ENCODE data around the gene PMAIP1. TPM values are rescaled to one million over a fixed set of nuclear protein-coding genes. Genes with fewer than 3 reads are reported as not detected.

The PMAIP1 gene
- total RNA-seq, 1 experiment from 2014 or later, result 131 TPM

DNA sequence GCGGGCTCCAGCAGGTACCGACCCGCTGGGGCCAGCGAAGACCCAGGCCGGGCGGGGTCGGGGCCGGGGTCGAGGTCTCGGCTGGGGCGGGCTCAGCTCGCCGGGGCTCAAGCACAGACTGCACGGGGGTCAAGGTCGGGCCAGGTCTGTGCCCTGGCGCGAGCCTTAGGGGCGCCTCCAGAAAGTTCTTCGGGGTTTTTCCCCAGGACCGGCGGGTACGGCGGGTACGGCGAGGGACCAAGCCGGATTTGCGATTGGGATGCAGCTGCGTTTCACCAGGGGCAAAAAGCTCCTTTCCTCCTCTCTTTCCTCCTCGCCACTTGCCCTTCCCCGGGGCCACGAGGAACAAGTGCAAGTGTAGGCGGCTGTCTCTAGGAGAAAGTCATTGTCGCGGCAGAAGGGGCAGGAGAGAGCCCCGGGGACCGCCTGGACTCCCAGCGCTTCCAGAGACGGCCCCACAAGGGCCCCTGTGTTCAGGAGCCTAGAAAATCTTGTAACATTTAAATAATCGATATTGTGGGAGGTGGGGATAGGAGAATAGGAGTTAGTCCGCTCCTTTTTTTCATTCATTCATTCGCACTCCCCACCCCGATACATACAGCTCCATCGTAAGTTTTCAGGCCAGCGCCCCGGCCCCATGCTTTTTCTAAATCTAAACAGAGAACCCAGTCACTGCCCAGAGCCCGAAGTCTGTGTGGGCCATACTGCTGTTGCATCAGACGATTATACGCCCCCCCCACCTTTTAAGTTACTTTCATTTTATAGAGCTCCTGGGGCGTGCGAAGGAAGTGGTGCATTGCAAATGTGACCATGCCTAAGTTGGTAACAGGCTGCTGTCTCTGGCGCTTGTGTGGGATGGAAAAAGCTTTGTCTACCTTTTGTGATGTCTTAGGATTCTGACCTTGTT lies 679 bp downstream of the PMAIP1 start:
- DNase-seq, result peak; percentile 66
- Histone ChIP-seq H3K36me3 (replicated peaks; ENCODE audit: control insufficient read depth, insufficient read depth, low read length) (peaks cover 17% of the 10 kb centered on the region), H3K27me3 (ENCODE audit: control insufficient read depth, insufficient read depth, low read length) (no peaks in the 10 kb centered on the region), H3K4me3 (ENCODE audit: insufficient read depth, low read depth, low read length) (peak overlapping the region; percentile 86)

DNA sequence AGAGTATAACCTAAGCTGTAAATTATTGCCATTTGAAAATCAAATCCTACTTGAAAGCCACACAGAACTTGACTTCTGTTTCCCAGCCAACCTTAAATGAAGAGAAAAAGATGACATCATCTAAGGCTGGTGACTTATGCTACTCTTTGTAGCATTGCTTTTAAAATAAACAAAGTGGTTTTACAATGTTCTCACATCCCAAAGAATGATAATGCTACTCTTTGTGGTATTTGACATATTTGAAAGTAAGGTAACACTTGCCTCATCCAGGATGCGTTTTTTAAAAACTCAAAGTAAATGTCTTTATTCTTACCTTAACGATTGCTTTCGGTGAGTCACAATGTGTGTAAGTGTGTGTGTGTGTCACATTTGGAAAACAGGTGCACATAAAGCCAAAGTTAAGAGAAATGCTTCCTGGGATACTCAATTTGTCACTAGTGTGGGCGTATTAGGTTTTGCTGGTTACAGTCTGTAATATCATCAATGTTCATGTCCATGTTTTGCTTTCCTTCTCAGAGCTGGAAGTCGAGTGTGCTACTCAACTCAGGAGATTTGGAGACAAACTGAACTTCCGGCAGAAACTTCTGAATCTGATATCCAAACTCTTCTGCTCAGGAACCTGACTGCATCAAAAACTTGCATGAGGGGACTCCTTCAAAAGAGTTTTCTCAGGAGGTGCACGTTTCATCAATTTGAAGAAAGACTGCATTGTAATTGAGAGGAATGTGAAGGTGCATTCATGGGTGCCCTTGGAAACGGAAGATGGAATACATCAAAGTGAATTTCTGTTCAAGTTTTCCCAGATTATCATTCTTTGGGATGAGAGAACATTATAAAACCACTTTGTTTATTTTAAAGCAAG lies 2.6 kb downstream of the PMAIP1 start:
- no peak for DNase-seq
- peak overlapping the region; percentile 86 for H3K4me3 ChIP-seq (ENCODE audit: insufficient read depth, low read depth, low read length)
- no peaks in the 10 kb centered on the region for H3K27me3 ChIP-seq (ENCODE audit: control insufficient read depth, insufficient read depth, low read length)

DNA sequence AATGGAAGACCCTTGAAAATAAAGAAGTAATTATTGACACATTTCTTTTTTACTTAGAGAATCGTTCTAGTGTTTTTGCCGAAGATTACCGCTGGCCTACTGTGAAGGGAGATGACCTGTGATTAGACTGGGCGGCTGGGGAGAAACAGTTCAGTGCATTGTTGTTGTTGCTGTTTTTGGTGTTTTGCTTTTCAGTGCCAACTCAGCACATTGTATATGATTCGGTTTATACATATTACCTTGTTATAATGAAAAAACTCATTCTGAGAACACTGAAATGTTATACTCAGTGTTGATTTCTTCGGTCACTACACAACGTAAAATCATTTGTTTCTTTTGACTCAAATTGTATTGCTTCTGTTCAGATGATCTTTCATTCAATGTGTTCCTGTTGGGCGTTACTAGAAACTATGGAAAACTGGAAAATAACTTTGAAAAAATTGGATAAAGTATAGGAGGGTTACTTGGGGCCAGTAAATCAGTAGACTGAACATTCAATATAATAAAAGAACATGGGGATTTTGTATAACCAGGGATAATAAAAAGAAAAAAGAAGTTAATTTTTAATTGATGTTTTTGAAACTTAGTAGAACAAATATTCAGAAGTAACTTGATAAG lies 3.3 kb downstream of the PMAIP1 start:
- no peaks in the 10 kb centered on the region for H3K27me3 ChIP-seq (ENCODE audit: control insufficient read depth, insufficient read depth, low read length)
- peaks cover 17% of the 10 kb centered on the region for H3K36me3 ChIP-seq (replicated peaks; ENCODE audit: control insufficient read depth, insufficient read depth, low read length)
- DNase-seq, result no peak
- peak overlapping the region; percentile 86 for H3K4me3 ChIP-seq (ENCODE audit: insufficient read depth, low read depth, low read length)

More for the DNA sequence above, 2.6 kb downstream of the PMAIP1 start:
- H3K36me3 ChIP-seq (replicated peaks; ENCODE audit: control insufficient read depth, insufficient read depth, low read length), result peaks cover 17% of the 10 kb centered on the region

DNA sequence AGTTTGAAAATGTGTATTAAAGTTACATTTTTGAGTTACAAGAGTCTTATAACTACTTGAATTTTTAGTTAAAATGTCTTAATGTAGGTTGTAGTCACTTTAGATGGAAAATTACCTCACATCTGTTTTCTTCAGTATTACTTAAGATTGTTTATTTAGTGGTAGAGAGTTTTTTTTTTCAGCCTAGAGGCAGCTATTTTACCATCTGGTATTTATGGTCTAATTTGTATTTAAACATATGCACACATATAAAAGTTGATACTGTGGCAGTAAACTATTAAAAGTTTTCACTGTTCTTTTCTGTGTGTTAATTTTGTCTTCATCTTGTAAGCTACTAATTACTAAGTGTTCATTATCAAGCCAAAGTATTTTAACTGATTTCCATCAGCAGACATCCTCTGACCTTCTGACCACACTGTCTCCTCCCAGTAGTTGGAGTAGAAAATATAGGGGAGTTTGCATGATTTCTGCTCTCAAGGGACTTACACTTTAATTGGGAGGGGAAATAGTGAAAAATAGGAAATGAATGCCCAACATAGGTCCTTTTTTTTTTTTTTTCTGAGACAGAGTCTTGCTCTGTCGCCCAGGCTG lies 4.3 kb downstream of the PMAIP1 start:
- no peak for DNase-seq
- Histone ChIP-seq H3K36me3 (replicated peaks; ENCODE audit: control insufficient read depth, insufficient read depth, low read length) (peaks cover 17% of the 10 kb centered on the region), H3K27me3 (ENCODE audit: control insufficient read depth, insufficient read depth, low read length) (no peaks in the 10 kb centered on the region), H3K4me3 (ENCODE audit: insufficient read depth, low read depth, low read length) (no peak overlapping the region)

DNA sequence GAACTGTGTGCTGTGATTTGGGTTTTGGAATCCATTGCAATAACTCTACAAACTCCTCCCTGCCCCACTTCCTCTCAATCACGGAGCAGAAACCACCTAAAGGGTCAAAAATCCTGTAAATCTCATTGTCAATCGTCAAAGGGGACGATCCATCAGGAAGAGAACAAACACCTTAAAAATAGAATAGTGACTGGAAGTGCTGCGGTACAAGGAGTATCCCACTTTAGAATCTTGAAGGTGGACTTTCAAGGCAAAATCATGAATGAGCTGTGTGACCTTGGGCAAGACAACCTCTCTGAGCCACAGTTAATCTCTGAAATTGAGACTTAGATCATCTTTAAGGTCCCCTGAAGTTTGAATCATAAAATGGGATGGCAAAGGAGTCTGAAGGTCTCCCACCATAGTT lies 5.9 kb downstream of the PMAIP1 start:
- no peak overlapping the region for H3K4me3 ChIP-seq (ENCODE audit: insufficient read depth, low read depth, low read length)
- H3K36me3 ChIP-seq (replicated peaks; ENCODE audit: control insufficient read depth, insufficient read depth, low read length), result peaks cover 17% of the 10 kb centered on the region
- DNase-seq, result no peak
- no peaks in the 10 kb centered on the region for H3K27me3 ChIP-seq (ENCODE audit: control insufficient read depth, insufficient read depth, low read length)

DNA sequence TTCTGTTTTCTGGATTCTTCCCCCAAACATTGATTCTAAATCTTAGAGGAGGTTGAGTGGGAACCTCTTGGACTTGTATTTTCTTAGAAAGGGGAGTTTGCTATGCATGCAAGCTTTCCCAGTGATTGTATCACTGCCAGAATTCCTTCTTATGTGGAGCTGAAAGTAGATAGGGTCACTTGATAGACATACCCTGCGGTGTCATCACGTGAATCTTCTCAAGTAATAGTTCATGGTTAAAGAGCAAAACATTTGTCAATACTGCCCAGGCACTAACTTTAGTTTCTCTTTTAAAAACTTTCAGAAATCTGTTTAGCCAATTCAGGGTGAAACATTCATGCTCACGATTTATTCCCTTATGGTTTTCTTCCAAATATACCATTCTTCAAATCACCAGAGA lies 6.4 kb downstream of the PMAIP1 start:
- DNase-seq, result no peak
- H3K36me3 ChIP-seq (replicated peaks; ENCODE audit: control insufficient read depth, insufficient read depth, low read length), result peaks cover 17% of the 10 kb centered on the region
- H3K27me3 ChIP-seq (ENCODE audit: control insufficient read depth, insufficient read depth, low read length), result no peaks in the 10 kb centered on the region
- H3K4me3 ChIP-seq (ENCODE audit: insufficient read depth, low read depth, low read length), result no peak overlapping the region

DNA sequence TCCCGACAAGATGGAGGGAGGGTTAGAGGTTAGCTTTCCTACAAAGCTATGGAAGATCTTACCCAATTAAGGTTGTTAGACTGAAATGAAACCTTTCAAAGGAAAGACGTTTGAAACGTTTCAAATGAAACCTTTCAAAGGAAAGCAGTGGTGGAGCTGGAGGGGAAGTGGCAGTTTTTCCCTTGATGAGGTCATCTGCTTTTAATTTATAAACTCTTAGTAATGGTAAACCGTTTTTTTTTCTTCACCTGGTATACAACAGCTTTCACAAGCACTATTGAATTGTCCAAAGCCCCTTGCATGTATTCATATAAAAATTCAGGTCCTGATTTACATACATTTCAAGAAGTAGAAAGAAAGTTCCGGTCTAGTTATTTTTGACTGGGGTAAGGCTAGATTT lies 7.4 kb downstream of the PMAIP1 start:
- H3K27me3 ChIP-seq (ENCODE audit: control insufficient read depth, insufficient read depth, low read length), result no peaks in the 10 kb centered on the region
- DNase-seq, result no peak
- no peak overlapping the region for H3K4me3 ChIP-seq (ENCODE audit: insufficient read depth, low read depth, low read length)
- H3K36me3 ChIP-seq (replicated peaks; ENCODE audit: control insufficient read depth, insufficient read depth, low read length), result peaks cover 15% of the 10 kb centered on the region

DNA sequence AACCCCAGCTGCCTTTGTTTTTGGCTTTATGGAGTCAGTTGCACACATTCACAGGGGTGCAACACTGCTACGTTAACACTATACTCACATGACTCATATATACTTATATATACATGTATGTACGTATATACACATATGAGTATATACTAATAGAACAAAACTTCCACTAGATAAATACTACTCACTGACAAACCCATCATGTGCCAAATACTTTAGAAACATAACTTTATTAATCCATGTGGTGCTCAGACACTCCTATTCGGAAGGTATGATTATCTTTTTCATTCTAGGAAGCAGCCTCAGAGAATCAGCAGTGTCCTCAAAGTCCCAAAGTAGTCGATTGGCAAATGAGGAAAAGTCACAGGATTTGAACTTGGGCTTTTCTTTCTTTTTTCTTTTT lies 7.9 kb downstream of the PMAIP1 start:
- Histone ChIP-seq H3K27me3 (ENCODE audit: control insufficient read depth, insufficient read depth, low read length) (no peaks in the 10 kb centered on the region), H3K36me3 (replicated peaks; ENCODE audit: control insufficient read depth, insufficient read depth, low read length) (peaks cover 11% of the 10 kb centered on the region), H3K4me3 (ENCODE audit: insufficient read depth, low read depth, low read length) (no peak overlapping the region)
- DNase-seq, result no peak

DNA sequence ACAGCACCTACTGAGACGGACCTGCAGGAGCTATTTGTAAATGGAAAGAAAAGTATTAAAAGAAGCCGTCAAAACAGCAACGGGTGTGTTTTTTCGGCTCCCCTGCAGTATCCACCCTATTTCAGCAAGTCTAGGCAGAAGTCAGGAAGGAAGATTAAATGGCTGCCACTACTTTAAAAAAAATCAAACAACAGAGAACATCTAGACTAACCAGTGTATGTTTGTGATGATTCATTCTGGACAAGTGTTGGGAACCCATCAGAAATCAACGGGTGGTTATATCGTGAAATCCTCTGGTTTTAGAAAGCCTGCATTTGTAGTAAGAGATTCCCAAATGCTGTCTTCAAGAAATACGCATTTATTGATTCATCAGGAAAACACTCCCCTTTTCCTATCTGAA lies 9.0 kb downstream of the PMAIP1 start:
- peaks cover 1% of the 10 kb centered on the region; the same call in 1 of the 2 replicates for H3K36me3 ChIP-seq (replicated peaks; ENCODE audit: control insufficient read depth, insufficient read depth, low read length)
- no peaks in the 10 kb centered on the region for H3K27me3 ChIP-seq (ENCODE audit: control insufficient read depth, insufficient read depth, low read length)
- H3K4me3 ChIP-seq (ENCODE audit: insufficient read depth, low read depth, low read length), result no peak overlapping the region
- DNase-seq, result no peak

DNA sequence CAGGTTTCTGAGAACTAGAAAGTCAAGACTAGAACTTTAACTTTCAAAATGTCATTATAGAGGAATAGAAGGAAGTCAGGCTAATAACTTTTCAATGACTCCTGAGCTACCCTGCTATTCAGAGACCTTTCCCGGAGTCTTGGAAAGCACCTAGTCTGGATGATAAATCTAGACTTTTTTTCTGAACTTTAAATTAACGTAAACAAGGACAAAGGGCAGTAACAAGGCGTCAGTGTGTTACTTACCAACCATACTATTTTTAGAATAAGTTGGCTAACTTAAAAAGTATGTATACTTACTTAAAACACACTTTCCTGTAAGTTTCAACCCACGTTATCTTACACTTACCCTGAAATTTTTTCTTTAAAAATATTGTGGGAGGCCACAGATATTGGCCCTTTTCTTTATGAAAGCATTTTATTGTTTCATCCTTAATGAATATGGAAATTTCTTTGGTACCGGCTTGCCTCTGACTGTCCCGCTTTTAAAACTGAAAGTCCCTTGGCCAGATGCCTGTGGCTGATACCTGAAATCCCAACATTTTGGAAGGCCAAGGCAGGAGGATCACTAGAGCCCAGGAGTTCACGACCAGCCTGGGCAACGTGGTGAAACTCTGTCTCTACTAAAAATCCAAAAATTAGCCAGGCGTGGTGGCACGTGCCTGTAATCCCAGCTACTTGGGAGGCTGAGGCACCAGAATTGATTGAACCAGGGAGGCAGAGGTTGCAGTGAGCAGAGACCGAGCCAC lies 9.7 kb downstream of the PMAIP1 start:
- Histone ChIP-seq H3K27me3 (ENCODE audit: control insufficient read depth, insufficient read depth, low read length) (no peaks in the 10 kb centered on the region), H3K4me3 (ENCODE audit: insufficient read depth, low read depth, low read length) (no peak overlapping the region), H3K36me3 (replicated peaks; ENCODE audit: control insufficient read depth, insufficient read depth, low read length) (no peaks in the 10 kb centered on the region)
- DNase-seq, result no peak

DNA sequence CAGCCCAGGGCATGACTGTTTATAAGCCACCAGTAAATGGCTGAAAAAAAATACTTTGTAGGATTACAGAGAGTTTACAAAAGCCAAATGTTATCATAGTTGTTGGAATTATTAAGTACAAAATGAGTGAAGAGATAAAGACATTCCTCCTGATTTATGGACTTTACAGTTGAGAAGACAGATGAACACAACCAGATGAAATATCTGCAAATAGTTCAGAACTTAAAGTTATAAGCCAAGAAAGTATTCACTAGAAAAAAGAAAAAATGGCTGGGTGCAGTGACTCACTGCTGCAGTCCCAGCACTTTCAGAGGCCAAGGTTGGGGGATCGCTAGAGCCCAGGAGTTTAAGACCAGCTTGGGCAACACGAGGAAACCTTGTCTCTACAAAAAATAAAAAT lies 11.2 kb downstream of the PMAIP1 start:
- Histone ChIP-seq H3K4me3 (ENCODE audit: insufficient read depth, low read depth, low read length) (no peak overlapping the region), H3K27me3 (ENCODE audit: control insufficient read depth, insufficient read depth, low read length) (no peaks in the 10 kb centered on the region), H3K36me3 (replicated peaks; ENCODE audit: control insufficient read depth, insufficient read depth, low read length) (no peaks in the 10 kb centered on the region)
- DNase-seq, result no peak

DNA sequence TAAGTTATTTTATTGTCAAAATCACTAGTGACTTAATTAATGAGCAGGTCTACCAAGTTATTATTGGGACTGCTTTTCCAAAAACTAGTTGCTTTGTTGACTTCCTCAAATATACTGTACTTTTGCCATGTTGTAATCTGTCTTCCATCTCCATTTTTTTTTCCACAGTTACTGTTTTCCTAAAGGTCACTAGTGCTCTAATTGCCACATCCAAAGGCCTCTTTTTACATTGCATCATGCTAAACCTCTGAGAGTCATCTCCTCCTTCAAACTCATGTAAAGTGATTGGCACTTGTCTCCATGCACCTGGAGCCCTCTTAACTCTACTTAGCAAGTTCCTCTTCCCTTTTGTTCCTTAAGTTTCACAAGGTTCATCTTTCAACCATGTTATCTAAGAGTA lies 11.8 kb downstream of the PMAIP1 start:
- Histone ChIP-seq H3K36me3 (replicated peaks; ENCODE audit: control insufficient read depth, insufficient read depth, low read length) (no peaks in the 10 kb centered on the region), H3K27me3 (ENCODE audit: control insufficient read depth, insufficient read depth, low read length) (no peaks in the 10 kb centered on the region), H3K4me3 (ENCODE audit: insufficient read depth, low read depth, low read length) (no peak overlapping the region)
- DNase-seq, result no peak

DNA sequence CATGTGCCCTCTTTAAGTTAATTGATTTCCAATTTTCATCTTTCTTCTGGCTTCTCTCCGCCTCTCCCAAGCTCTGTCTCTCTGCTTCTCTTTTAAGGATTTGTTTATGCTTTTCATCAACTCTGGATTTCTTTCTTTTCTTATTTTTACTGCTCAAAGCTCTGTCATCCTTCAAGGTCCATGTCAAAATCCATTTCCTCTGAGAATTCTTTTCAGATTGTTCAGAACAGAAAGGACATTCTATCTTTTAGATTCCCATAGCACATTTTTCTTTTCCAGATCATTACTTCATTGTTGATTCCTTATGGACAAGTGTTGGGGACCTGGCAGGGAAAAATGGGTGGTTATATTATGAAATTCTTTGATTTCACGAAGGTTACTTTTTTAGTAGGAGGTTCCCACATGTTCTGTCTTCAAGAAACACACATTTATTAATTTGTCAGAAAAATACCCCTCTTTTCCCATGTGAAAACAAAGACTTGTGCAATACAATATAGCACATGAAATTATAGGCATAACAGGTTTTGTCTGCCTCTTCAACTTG lies 12.3 kb downstream of the PMAIP1 start:
- DNase-seq, result no peak
- Histone ChIP-seq H3K4me3 (ENCODE audit: insufficient read depth, low read depth, low read length) (no peak overlapping the region), H3K36me3 (replicated peaks; ENCODE audit: control insufficient read depth, insufficient read depth, low read length) (no peaks in the 10 kb centered on the region), H3K27me3 (ENCODE audit: control insufficient read depth, insufficient read depth, low read length) (no peaks in the 10 kb centered on the region)
